Hematopoietic multipotent progenitor cell treated with erythropoietin and hydrocortisone succinate and interleukin-3 and kit ligand, for 15 days (in vitro differentiated cells): ENCODE results near the gene CDH22.

Experiments
- DNase-seq: peaks from one replicate; pipeline ENCODE4 v3.0.0-alpha.2; 2015; ENCODE audit warnings: low spot score

The CDH22 gene, protein sequence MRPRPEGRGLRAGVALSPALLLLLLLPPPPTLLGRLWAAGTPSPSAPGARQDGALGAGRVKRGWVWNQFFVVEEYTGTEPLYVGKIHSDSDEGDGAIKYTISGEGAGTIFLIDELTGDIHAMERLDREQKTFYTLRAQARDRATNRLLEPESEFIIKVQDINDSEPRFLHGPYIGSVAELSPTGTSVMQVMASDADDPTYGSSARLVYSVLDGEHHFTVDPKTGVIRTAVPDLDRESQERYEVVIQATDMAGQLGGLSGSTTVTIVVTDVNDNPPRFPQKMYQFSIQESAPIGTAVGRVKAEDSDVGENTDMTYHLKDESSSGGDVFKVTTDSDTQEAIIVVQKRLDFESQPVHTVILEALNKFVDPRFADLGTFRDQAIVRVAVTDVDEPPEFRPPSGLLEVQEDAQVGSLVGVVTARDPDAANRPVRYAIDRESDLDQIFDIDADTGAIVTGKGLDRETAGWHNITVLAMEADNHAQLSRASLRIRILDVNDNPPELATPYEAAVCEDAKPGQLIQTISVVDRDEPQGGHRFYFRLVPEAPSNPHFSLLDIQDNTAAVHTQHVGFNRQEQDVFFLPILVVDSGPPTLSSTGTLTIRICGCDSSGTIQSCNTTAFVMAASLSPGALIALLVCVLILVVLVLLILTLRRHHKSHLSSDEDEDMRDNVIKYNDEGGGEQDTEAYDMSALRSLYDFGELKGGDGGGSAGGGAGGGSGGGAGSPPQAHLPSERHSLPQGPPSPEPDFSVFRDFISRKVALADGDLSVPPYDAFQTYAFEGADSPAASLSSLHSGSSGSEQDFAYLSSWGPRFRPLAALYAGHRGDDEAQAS

DNA sequence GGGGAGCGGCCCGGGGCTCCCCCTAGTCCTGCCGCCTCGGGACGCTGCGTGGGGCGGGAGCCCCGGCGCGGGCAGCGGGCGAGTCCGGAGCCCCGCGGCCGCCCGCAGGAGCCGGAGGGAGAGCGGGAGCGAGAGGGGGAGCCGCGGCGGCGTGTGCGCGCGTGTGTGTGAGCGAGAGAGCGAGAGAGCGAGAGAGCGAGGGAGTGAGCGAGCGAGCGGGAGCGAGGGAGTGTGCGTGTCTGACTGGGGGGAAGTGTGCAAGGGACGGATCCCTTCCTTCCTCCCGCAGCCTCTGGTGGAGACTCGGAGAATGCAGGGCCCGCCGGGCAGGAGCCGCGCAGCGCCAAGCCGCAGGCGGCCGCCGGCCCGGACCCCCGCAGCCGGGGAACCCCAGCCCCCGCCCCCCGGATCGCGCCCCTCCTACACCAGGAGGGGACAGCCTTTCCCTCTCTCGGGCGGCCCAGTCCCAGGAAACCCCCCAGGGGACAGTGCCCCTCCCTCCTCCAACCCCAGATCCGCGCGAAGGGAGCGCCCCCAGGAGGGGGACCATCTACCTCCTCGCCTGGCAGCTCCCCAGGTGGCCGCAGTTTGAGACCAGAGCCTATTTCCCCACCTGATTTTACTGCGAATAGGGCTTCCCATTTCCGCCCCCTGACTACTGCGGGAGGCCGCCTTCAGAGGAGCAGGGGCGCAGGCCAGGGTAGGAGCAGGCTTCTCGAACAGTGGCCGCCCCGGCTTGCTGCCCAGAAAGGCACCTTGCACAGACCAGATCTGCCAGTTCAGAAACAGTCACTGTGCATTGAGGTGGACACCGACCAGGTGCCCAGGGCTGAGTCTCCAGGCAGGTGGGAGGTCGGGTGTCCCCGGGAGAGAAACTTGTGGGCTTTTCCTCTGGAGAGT lies at the start of gene CDH22:
TSS of gene CDH22 (minus strand) at position 241 of the 900 bp plus-strand sequence. CDS start 57,204 bp downstream, outside the sequence.
- no peak for DNase-seq

DNA sequence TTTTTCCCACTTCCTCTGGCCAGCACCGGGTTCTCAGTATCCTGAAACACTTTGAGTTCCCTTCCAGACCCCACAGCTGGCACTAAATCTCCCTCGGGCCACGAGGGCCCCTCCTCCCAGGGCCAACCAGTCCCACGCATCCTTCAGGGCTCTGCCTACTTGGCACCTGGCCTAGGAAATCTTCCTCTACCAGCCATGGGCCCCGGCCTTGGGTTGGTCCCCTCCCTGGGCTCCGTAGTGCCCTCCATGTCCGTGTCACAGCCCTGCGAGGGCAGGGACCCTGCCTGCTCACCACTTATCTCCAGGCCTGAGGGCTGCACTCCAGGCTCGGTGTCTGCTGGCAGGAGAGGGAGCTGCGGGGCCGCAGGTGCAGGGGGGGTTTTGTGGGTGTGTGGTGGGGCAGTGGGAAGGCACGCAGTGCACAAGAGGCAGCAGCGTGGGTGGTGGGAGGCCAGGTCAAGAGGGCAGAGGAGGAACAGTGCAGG lies 48.8 kb upstream of the CDH22 start:
- no peak for DNase-seq

DNA sequence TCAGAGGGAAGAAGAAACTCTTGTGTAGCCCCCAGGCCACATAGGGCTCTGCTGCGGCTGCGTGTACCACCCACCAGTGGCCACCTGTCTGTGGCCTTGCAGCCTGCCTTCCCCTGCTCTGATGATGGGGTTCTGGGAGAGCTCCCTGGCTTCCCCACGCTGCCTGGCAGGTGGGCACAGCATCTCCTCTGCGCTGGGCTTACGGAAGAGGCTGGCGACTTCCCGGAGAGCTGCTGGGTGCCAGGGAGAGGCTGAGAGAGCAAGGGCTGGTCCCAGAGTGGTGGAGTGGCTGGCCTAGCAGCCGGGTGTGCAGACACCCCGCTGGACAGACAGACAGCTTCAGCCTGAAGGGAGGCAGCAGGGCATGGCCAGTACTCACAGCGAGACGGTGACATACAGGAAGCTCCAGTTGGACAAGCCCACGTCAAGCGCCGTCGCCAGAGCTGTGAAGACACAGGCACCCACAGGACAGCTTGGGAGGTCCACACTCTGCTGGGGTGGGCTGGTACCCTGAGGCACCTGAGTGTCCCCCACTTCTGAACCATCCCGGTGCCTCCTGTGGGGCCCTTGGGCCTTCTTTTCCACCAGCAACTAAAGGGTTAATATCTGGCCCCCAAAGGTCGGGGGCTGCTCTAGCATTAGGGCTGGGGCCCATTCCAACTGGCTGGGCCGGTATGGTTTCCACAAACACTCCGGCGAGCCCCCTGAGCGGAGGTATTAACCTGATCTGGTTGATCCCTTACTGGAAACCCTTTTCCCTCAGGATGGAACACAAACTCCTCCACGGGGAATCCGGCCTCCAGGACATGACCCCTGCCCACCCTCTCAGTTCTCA lies 48.1 kb upstream of the CDH22 start:
- no peak for DNase-seq

DNA sequence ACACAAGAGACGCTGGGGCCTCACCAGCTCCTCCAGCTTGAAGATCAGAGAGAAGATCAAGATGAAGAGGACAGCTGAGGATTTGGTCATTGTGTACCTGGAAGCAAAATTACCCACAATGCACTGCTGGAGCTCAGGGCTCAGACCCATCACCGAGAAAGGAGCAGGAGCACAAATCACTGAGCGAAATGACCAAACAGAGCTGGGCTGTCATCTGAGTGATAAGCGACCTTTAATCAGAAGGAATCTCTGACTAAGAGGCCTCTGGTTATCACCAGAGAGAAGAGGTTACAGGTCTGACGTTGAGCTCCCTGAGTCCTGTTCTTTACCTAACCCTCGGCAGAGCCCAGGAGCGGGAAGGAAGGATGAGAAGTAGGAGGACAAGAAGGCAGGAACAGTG lies 47.5 kb upstream of the CDH22 start:
- DNase-seq = no peak

DNA sequence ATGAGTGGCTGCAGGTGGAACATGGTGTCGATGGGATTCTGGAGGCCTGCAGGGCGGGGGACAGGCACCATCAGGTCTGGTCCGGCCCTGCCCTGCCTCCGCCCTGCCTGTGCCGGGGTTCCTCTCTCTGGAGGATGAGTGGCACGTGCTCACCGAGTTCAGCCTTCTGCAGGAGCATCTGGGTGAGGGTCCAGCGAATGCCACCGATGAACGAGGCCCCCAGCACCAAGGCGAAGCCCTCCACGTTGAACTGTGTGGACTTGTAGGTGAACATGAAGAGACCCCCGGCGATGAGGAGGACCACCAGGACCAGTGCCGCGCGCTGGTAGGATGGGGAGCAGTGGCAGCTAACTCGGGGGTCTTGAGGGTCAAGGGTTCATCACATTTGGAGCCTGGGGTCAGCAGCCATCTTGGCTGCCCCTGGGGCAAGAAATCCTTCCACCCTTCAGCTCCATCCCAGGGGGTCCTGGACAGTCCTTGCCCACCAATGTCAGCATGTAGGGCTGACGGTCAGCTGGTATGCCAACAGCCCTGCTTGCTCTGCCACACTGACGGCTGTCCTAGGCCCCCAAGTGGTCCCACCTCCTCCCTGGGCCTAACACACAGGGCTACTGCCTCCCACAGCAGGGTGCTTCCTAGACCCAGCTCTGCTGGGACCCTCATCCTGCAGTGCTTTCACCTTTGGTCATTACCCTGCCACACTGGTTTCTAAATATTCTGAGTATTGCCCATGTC lies 46.8 kb upstream of the CDH22 start:
- DNase-seq = no peak

DNA sequence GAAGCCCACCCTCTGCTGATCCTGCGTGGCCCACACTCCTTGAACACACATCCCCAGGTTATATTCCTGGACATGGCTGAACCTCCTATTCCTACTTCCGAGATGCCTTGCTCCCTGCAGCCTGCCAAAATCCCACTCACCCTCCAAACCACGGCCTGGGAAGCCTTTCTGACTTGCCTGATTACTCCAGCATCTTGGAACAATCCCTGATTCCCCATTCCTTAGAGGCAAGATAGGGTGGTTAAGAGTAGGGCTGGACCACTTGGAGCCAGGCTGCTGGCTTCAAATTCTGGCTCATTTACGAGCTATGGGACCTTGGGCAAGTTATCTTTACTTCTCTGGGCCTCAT lies 45.9 kb upstream of the CDH22 start:
- DNase-seq = no peak

DNA sequence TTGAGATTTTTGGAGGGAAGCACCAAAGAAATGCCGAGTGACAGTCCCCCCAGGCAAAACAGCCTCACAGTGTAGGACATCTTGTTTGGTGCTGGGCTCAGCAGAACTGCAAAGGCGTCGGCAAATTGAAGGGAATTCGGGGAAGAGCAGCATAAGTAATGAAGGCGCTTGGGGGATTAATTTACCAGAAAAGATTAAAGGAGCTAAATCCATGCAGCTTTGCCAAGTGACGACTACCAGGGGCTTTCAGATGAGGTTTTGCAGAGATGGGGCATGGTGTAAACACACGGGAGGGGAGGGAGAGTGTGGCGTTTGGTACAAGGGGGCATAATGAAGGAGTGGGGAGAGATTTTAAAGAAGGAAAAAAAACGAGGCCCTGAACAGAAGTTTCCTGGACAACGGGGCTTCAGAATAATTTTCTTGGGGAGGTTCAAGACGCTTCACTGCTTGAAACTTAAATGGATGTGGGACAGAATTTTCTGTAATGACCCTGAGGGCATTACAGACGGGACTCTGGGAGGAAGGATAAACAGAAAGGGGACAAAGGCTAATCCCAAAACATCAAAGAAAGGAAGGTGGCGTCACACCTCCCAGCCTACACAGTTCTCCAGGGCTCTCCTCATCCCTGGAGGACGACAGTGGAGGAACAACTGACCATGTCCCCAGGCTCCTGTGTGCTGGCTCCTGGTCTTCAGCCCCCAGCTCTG lies 45.4 kb upstream of the CDH22 start:
- DNase-seq = no peak

DNA sequence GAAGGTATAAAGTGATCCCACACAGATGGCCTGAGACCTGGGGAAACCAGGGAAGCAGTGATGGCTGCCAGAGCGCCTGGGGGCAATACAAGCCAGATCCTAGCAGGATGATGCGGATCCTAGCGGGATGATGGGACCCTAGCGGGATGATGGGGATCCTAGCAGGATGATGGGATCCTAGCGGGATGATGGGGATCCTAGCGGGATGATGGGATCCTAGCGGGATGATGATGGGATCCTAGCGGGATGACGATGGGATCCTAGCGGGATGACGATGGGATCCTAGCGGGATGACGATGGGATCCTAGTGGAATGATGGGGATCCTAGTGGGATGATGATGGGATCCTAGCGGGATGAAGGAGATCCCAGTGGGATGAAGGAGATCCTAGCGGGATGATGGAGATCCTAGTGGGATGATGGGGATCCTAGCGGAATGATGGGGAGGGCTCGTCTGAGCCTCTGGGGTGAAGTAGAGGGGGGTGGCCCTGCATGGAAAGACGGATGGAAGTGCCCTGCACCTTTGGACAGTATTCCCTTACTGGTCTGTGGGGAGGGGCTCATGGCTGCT lies 44.2 kb upstream of the CDH22 start:
- no peak for DNase-seq

DNA sequence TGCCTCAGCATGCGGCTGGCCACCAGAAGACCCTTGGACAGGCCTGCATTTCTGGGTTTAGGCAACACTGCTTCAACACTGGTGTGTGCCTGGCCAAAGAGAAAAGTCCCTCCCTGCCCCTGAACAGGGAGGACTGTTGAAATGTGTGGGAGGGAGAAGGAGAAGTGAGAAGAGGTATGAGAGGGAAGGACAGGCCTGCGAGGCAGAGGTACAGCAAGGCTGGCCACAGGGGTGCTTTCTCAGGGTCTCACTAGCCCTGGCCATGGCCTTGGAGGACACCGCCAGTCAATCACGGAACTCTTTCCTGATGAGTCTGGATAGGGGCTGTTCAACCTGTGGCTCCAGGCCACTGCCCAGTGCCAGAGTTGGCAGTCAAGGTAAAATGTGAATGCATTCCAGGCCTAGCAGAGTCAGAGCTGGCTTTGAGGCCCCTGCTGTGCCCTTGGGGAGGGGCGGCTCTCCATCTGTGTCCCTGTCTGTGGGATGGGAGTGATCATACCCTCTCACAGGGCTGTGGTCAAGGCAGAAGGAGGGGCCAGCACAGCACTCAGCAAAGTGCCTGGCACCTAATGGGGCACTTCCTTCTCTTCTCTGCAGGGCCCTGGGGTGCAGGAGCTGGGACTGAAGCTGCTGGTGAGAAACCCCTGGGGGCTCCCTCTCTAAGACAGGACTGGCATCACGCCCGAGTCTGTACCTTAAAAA lies 43.2 kb upstream of the CDH22 start:
- DNase-seq = no peak

DNA sequence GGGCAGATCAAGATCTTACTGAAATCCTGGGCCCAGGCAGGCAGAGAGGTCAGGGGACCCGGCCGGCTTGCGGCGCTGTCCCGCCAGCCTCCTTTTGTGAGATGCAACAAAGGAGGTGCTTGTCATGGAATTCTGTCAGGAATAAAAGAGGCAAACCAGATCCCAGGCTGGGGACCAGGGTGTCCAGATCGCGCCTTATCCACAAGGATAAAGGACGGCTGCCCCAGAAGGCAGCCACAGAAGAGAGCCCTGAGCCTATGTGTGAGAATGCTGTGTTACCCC lies 42.6 kb upstream of the CDH22 start:
- DNase-seq = no peak

DNA sequence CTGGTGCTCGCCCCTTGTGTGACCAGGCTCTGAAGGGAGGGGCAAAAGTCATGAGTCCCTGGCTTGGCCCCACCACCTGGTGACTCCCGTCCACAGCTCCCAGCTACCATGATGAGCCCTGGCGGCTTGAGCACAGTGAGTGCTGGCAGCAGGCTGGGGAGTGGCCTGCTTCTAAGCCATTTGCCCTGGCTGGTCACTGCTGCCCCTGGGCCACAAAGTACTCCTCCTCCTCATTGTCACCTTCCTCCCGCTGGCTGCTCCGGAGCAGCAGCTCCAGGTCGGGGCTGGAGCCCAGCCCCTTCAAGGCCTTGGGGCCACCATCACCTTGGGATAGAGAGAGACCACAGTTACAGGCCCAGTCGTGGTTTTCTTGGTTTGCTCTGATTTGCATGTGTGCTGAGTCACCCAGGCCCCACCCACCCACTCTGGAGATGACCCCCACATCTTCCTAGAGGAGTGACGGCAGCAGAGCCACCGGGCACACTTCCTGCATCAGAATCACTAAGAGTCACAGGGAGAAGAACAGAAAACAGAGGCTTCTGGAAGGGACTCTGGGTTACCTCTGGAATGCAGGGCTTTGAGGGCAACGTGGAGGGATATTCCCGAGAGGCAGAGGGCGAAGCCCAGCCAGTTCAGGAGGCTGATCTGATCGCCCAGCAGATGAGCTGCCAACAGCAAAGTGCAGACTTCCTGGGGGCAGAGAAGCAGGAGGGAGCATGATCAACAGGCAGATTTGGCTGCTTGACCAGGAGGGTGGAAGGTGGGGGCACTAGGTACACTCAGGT lies 42.1 kb upstream of the CDH22 start:
- DNase-seq = no peak

DNA sequence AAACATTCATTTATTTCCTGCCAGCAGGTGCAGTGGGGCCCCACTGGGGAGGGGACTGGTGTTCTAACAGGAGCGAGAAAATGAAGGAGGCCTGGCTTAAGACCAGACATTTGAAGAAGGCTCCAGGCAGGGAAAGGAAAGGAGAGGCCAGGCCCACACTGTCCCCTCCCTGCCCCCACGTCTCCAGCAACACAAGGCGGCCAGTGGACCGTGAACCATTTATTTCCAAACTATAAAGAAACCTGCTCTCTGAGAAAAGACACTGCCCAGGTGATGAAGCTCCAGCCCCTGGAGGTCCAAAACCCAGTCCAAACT lies 41.4 kb upstream of the CDH22 start:
- DNase-seq = no peak

DNA sequence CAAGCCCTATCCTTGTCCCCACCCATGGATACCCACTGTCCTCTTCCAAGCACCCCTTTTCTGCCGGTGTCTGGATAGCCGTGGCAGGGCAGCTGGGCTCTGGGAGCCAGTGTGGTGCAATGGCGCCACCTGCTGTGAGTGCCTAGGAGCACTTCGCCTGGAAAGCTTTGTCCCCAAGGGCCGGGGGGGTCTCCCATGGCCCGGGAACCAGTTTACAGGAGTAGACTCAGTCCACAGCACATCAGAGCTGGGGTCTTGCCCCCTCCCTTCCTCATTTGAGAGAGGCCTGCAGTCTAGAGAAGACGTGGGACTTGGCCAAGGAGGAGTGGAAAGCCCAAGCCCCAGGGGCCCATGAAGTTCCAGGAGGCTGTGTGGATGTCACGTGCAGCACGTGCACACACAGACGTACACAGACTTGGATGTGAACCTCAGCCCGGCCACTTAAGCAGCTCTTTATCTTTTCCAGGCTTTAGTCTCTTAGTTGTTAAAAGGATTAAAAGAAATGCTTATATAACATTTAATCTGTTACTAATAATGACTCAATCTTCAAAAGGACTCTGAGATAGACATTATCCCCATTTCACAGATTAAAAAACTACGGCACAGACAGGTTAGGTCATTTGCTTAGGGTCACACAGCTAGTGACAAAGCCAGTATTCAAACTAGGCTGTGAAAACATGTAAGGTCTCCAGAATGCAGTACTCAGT lies 40.9 kb upstream of the CDH22 start:
- DNase-seq = peak; percentile 41

DNA sequence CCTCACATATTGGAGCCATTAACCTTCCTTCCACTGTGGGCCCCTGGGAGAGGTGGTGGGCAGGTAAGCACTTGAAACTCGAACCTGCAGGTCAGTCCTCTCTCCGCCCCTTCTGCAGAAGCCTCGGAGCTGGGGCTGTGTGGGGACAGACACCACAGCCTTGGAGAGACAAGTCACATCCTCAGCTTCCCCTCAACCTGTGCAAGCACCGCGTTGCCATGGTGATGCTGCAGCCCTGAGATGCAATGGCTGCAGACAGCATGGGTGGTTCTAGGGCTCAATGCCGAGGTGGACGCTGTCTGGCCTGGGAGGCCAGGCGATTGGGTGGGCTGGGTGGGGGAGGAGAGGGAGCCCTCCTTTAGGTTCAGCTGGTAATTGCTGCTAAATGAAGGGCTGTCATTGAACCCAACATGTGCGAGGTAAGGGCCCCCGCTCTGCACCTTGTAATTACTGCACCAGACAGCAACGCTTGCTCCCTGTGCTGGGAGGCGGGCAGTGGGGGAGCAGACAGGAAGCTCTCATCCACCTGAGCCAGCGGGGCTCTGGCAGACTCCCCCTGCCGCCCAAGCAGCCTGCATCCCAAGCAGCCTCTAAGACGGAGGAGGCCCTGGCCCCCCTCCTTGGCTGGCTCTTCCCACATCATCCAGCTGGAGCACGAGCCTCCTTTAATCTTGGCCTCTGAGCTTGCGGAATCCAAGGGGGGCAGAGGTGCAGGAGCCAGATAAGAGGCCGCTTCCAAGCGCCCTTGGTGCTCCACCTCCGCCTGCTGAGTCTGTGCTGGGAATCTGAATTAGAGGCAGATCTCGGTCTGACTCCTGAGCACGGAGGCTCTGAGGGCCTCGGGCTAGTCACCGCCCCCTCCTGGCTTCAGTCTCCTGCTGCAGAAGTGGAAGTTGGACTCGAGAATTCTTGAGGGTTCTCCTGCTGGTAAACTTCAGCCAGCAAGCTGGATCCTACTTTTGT lies 39.8 kb upstream of the CDH22 start:
- no peak for DNase-seq

DNA sequence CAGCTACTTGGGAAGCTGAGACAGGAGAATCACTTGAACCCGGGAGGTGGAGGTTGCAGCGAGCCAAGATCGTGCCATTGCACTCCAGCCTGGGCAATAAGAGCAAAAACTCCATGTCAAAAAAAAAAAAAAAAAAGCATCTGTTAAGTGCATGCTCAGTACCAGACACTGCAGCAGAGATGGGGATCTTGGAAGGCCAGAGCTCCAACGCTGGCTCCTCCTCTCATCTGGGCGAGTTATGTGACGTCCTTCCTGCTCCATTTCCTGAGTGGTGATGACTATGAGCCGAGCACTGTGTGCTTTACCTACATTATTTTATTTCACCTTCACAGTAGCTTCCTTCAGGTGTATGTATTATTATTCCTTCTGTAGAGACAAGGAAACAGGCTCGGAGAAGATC lies 38.5 kb upstream of the CDH22 start:
- no peak for DNase-seq

DNA sequence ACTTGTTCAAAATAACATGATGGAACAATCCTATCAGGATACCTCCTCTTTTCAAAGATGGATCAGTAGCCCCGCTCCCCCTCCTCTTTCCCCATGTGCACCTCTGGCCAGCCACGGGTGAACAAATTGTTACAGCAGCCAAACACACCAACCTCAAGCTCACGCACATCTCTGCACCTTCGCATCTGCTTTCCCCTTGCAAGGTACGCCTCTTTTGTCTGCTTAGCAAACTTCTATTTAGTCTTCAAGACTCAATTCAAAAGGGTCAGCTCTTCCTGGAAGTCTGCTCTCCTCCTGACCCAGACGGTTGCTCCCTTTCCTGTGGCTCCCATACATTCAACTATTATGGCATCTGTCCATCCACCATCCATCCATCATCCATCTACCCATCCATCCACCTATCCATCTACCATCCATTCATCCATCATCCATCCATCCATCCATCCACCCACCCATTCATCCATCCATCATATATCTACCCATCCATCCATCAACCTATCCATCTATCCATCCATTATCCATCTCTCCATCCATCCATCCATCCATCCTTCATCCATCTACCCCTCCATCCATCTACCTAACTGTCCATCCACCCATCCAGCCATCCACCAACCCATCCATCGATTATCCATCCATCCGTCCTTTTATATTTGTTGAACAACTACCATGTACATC lies 36.3 kb upstream of the CDH22 start:
- DNase-seq = no peak
